Adrenal gland (tissue), 12 donors: Measurements from ENCODE around the gene FEM1B. TPM values are rescaled to one million over a fixed set of nuclear protein-coding genes. Genes with fewer than 3 reads are reported as not detected.

ENCODE experiments used
- DNase-seq, 7 donors: peaks; one replicate each; pipeline ENCODE4 v3.0.0-alpha.2; 2019 to 2020
- H3K27ac ChIP-seq, 5 donors: fragments of 200-600 bp; sonication (generic) in 4 of 5; 1 replicate in 3 of 5; 2 replicates in 2 of 5; pipeline versions ENCODE4 v1.5.1 to v1.8.0; 2016 to 2020; ENCODE audit warnings: mild to moderate bottlenecking in 1 of 5
- H3K27me3 ChIP-seq: fragments of 200-600 bp; 2 replicates; pipeline ENCODE4 v1.8.0; 2021
- H3K36me3 ChIP-seq, 2 donors: fragments of 200-600 bp; replicated peaks in 1 of 2; 1 replicate in 1 of 2; 2 replicates in 1 of 2; pipeline versions ENCODE4 v1.5.1 to v1.8.0; 2018 to 2022
- H3K4me1 ChIP-seq, 2 donors: fragments of 200-600 bp; replicated peaks in 1 of 2; 1 replicate in 1 of 2; 2 replicates in 1 of 2; pipeline versions ENCODE4 v1.5.1 to v1.8.0; 2018 to 2021
- H3K4me3 ChIP-seq, 4 donors: fragments of 200-600 bp; sonication (generic) in 3 of 4; one replicate each; pipeline ENCODE4 v1.5.1; 2016 to 2018
- H3K9me3 ChIP-seq, 3 donors: fragments of 200-600 bp; sonication (generic) in 1 of 3; replicated peaks in 1 of 3; 1 replicate in 2 of 3; 2 replicates in 1 of 3; pipeline versions ENCODE4 v1.5.1 to v1.8.0; 2016 to 2021
- CTCF ChIP-seq, 6 experiments: fragments of 450-650 bp in 4 of 6; fragments of 200-600 bp in 2 of 6; sonication (generic) in 1 of 6; IDR thresholded peaks; 1 replicate in 5 of 6; 2 replicates in 1 of 6; pipeline versions ENCODE4 v1.5.1 to v1.8.0; 2016 to 2021; ENCODE audit warnings: antibody characterized with exemption in 6 of 6, mild to moderate bottlenecking in 2 of 6, moderate library complexity in 1 of 6
- POLR2A ChIP-seq, 2 donors: fragments of 450-650 bp; IDR thresholded peaks; one replicate each; pipeline ENCODE4 v1.6.1; 2017; ENCODE audit warnings: antibody characterized with exemption in 2 of 2, mild to moderate bottlenecking in 2 of 2, moderate library complexity in 1 of 2
- WGBS, 4 donors: extraction: QIAGEN DNeasy Blood & Tissue Kit in 2 of 4; methylation state at CpG; one replicate each; pipeline versions ENCODE4 v1.1.5 to v1.1.7; 2013 to 2017; 5-methylcytosine and 5-hydroxymethylcytosine counted together
- intact Hi-C, 2 donors: fragments of 100-400 bp; cut with DNase I; formaldehyde crosslinking; loops; one replicate each; pipeline versions ENCODE4 v1.14.1 to v1.15.0; 2022 to 2023
- polyA plus RNA-seq, 3 donors: library from polyadenylated mRNA; stranded (reverse); fragments of 200-250 nt in 2 of 3; fragments of 350-450 nt in 1 of 3; fragmentation: Illumina TruSeq in 1 of 3; extraction: RNeasy Lipid Tissue Mini Kit (QIAGEN cat#74804) in 1 of 3; gene quantifications; one replicate each; pipeline ENCODE4 v1.2.3, GENCODE V29; 2013 to 2014
- total RNA-seq, 9 donors: library from RNA; depleted of rRNA in 4 of 9; stranded (reverse); fragments of >200 nt in 4 of 9; fragments of 120-200 nt in 1 of 9; fragmentation: NEBNext Ultra II Directional in 1 of 9; extraction: Animal tissue kit (Norgen Biotek cat#: 25700) in 1 of 9; gene quantifications; one replicate each; pipeline versions ENCODE4 v1.1.0 to v1.2.4, GENCODE V29; 2013 to 2023
- donor health status: healthy with polysubstance abuse.
- donor health status: Bipolar disorder and iron deficiency.
- donor health status: DM: yes; HTN: yes; CAD: no.
- donor health status: DM: no; HTN: no; CAD: no.
- donor health status: DM: no; HTN: no; CAD: no.
- donor health status: DM: yes; HTN: yes; CAD: no.

Gene FEM1B
- total and polyA plus RNA-seq, 12 donors, result 7.0 to 61.5 (median 42.7) TPM

DNA sequence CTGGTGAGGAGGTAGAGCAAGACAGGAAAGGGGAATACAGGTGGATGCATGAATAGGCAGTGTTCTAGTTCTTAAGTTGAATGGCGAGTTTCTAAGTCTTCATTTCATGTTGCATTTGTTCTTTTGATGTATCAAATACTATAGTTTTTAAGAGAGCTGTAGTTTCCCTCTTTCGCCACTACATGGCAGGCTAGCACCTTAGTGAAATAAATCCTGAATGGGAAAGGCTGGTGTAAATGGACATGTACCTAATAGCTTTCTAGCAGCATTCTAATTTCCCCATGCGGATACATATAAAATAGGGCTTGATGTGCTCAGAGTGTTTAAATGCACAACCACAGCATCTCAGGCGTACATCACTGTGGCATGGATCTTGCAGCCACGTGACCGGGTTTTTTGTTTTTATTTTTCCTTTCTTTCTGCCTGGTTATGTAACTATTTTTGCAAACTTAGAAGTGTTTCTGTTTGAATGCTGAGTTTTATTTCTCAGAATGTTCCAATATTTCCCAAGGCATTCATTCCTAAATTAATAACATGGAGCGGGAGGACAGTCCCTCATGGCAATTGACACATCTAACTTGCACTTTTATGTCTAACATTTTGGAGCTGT is 24.5 kb upstream of the FEM1B start:
- 13 to 19% (median 15%) methylated on average over 7 of the region's 7 CpGs for WGBS, 4 donors
- DNase-seq, result peak in 4 of 7 donors; percentile 48 to 72 (median 64)
- Histone ChIP-seq H3K4me1 (peaks cover 3 to 5% of the 10 kb centered on the region in 2 donors), H3K36me3 (no peaks in the 10 kb centered on the region), H3K9me3 (no peaks in the 10 kb centered on the region), H3K27me3 (no peaks in the 10 kb centered on the region), H3K27ac (no peak overlapping the region), H3K4me3 (peak overlapping the region in 1 of 4 donors; percentile 4)
- no peak for TF ChIP-seq POLR2A (IDR thresholded peaks at IDR 0.05)
- peak; percentile 78 to 94 (median 90) for TF ChIP-seq CTCF (IDR thresholded peaks at IDR 0.05)
- intact Hi-C loops, result loop anchor here (5.0 to 10.0 kb wide), 3 partner anchors 49 to 422 kb away; no protein-coding TSS in a partner anchor

DNA sequence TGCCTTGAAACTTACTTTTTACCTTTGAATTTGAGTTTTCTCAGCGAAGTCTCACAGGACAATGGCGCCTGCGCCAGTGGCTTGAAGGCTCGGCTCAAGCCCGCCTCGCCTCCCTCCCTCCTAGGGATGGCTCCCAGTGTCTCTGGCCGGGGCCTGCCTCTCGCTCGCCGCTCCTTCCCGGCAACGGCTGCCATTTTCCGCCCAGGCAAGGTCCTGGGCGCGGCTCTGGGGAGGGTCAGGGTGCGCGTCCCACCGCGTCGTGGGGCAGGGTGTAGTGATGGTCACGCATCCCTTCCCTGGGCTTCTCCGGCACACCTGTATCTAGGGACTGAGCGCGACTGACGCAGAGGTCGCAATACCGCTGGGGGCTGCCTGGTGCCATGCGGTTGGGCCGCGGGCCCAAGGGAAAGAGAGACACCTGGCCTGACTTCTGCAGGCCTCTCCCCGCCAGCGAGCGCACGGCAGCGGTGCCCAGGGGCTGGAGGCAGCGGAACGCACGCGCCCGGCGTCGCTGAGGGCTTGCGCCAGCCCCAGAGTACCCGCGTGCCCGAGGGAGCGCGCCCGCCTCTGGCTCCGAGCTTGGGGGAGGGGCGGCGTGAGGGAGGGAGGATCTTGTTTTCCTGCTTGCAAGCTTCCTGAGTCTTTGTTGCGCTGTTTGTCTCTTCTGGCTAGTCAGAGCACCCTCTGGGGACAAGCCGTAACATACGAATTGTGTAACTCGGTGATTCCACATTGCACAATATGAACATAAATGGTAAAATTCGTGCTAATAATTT is 20.7 kb upstream of the FEM1B start:
- DNase-seq, result peak; percentile 94 to 97 (median 95)
- peak; percentile 85 to 93 for TF ChIP-seq POLR2A (IDR thresholded peaks at IDR 0.05)
- TF ChIP-seq CTCF (IDR thresholded peaks at IDR 0.05), result no peak
- Histone ChIP-seq H3K9me3 (no peaks in the 10 kb centered on the region), H3K27me3 (no peaks in the 10 kb centered on the region), H3K4me3 (peak overlapping the region in 2 of 4 donors; percentile 57 to 67), H3K27ac (peak overlapping the region; percentile 85 to 99 (median 94)), H3K4me1 (peaks cover 3 to 5% of the 10 kb centered on the region in 2 donors), H3K36me3 (no peaks in the 10 kb centered on the region)
- intact Hi-C loops, result loop anchor here (10.0 kb wide), 2 partner anchors 48 to 418 kb away; no protein-coding TSS in a partner anchor
- 5 to 12% (median 8%) methylated on average over 23 to 57 of the region's 57 CpGs for WGBS, 4 donors

- Histone ChIP-seq H3K9me3 (no peaks in the 10 kb centered on the region), H3K36me3 (no peaks in the 10 kb centered on the region), H3K27me3 (no peaks in the 10 kb centered on the region), H3K27ac (no peak overlapping the region), H3K4me3 (no peak overlapping the region), H3K4me1 (peaks cover 3 to 5% of the 10 kb centered on the region in 2 donors)
- intact Hi-C loops, result loop anchor here (10.0 kb wide), 2 partner anchors 46 to 416 kb away; no protein-coding TSS in a partner anchor
- 71 to 80% (median 74%) methylated on average over 4 of the region's 4 CpGs for WGBS, 4 donors
- TF ChIP-seq POLR2A (IDR thresholded peaks at IDR 0.05) (no peak), CTCF (IDR thresholded peaks at IDR 0.05) (no peak)
- peak in 2 of 7 donors; percentile 10 to 33 for DNase-seq
Measured at GRCh38 chr15:68258692-68259091, 18.9 kb upstream of the FEM1B start.

- Histone ChIP-seq H3K27me3 (no peaks in the 10 kb centered on the region), H3K4me3 (no peak overlapping the region), H3K27ac (no peak overlapping the region), H3K4me1 (peaks cover 3 to 5% of the 10 kb centered on the region in 2 donors), H3K36me3 (no peaks in the 10 kb centered on the region), H3K9me3 (no peaks in the 10 kb centered on the region)
- TF ChIP-seq POLR2A (IDR thresholded peaks at IDR 0.05) (no peak), CTCF (IDR thresholded peaks at IDR 0.05) (no peak)
- DNase-seq, result no peak
- intact Hi-C loops, result loop anchor here (10.0 kb wide), 2 partner anchors 45 to 415 kb away; no protein-coding TSS in a partner anchor
- WGBS, 4 donors, result 86 to 100% (median 88%) methylated on average over 2 of the region's 2 CpGs
Measured at GRCh38 chr15:68259883-68260282, 17.7 kb upstream of the FEM1B start.
